ENCODE data around the gene PRR22.

GRCh38 chr19:5790559-5791520, 6.3 kb upstream of the PRR22 start, which contains the start of gene DUS3L:
- peak; percentile 91 for TF ChIP-seq POLR2AphosphoS5 (IDR thresholded peaks at IDR 0.05; ENCODE audit: low read depth)
- peak; percentile 54 for TF ChIP-seq REST (IDR thresholded peaks at IDR 0.05; ENCODE audit: insufficient replicate concordance, low read depth)

Measured in HL-60 (cell line).